Small intestine (tissue), 7 donors: ENCODE results near the gene SYT2. TPM values are rescaled to one million over a fixed set of nuclear protein-coding genes. Genes with fewer than 3 reads are reported as not detected.
A peak's percentile ranks its signal among the peaks of the same experiment; 100 is the strongest.
"Not testable (repeated sequence)": the region's sequence is repeated elsewhere in the genome, so short reads cannot be mapped to it uniquely, and the experiment has no call there.

Experiments
- DNase-seq, 2 donors: peaks; one replicate each; pipeline versions ENCODE4 v3.0.0 to v3.0.0-alpha.2; 2013
- FAIRE-seq: peaks from 2 replicates; lab custom pipeline; 2012; peaks lifted over from hg19 to GRCh38; lab: Jason Lieb, UNC
- H3K27ac ChIP-seq, 3 donors: one replicate each; pipeline ENCODE4 v1.5.1; 2013; ENCODE audit warnings: low read length in 2 of 3, mild to moderate bottlenecking in 2 of 3, control low read depth in 1 of 3, inconsistent platforms in 1 of 3, low read depth in 1 of 3, moderate library complexity in 1 of 3
- H3K27me3 ChIP-seq, 3 donors: one replicate each; pipeline ENCODE4 v1.6.1; 2013; ENCODE audit warnings: low read length in 3 of 3, inconsistent platforms in 1 of 3; ENCODE audit not compliant: control insufficient read depth in 3 of 3, insufficient read depth in 3 of 3
- H3K36me3 ChIP-seq, 3 donors: one replicate each; pipeline ENCODE4 v1.6.1; 2013; ENCODE audit warnings: low read length in 3 of 3, inconsistent platforms in 1 of 3, low read depth in 1 of 3, mild to moderate bottlenecking in 1 of 3, moderate library complexity in 1 of 3; ENCODE audit not compliant: control insufficient read depth in 3 of 3, insufficient read depth in 2 of 3
- H3K4me1 ChIP-seq, 3 donors: one replicate each; pipeline ENCODE4 v1.6.1; 2013; ENCODE audit warnings: low read length in 2 of 3, inconsistent platforms in 1 of 3, low read depth in 1 of 3, mild to moderate bottlenecking in 1 of 3, moderate library complexity in 1 of 3; ENCODE audit not compliant: control insufficient read depth in 3 of 3, insufficient read depth in 2 of 3
- H3K4me3 ChIP-seq, 3 donors: one replicate each; pipeline ENCODE4 v1.5.1; 2013; ENCODE audit warnings: low read length in 3 of 3, control low read depth in 1 of 3, inconsistent platforms in 1 of 3, low read depth in 1 of 3, mild to moderate bottlenecking in 1 of 3, moderate library complexity in 1 of 3
- H3K9me3 ChIP-seq, 2 donors: one replicate each; pipeline ENCODE4 v1.6.1; 2013; ENCODE audit warnings: low read depth in 1 of 2, low read length in 1 of 2; ENCODE audit not compliant: control insufficient read depth in 2 of 2, insufficient read depth in 1 of 2
- WGBS, 3 donors: extraction: QIAGEN DNeasy Blood & Tissue Kit; methylation state at CpG; one replicate each; pipeline ENCODE4 v1.1.7; 2013; 5-methylcytosine and 5-hydroxymethylcytosine counted together
- polyA plus RNA-seq, 4 donors: library from polyadenylated mRNA; stranded (reverse) in 3 of 4; unstranded in 1 of 4; fragments of 200-250 nt in 3 of 4; fragments of 120-200 nt in 1 of 4; gene quantifications; one replicate each; pipeline versions ENCODE4 v1.2.1 to v1.2.3, GENCODE V29; 2013
- donor health status: healthy with polysubstance abuse.
- donor health status: control.
- donor health status: control.
- donor health status: Bipolar disorder and iron deficiency.
- donor health status: healthy.

Gene SYT2
- polyA plus RNA-seq, 4 donors, result 0.03 to 1.8 TPM; not detected in 2

- H3K4me1 ChIP-seq, H3K4me3 ChIP-seq, FAIRE-seq, H3K9me3 ChIP-seq, H3K36me3 ChIP-seq, H3K27ac ChIP-seq, H3K27me3 ChIP-seq: not testable (repeated sequence)
- peak in 1 of 2 donors; percentile 19 for DNase-seq
- WGBS, 3 donors, result 27 to 61% (median 42%) methylated on average over 4 of the region's 4 CpGs
Measured at GRCh38 chr1:202556037-202556436, 154.2 kb downstream of the SYT2 start.

- H3K4me3 ChIP-seq, H3K27me3 ChIP-seq, H3K36me3 ChIP-seq, H3K9me3 ChIP-seq, H3K4me1 ChIP-seq, FAIRE-seq, DNase-seq: not testable (repeated sequence)
- peak overlapping the region in 1 of 3 donors; percentile 10 for H3K27ac ChIP-seq
- 79 to 90% (median 85%) methylated on average over 4 of the region's 4 CpGs for WGBS, 3 donors
Measured at GRCh38 chr1:202554619-202555018, 155.6 kb downstream of the SYT2 start.

- Histone ChIP-seq H3K4me1 (peaks cover 0 to 4% (median 0%) of the 10 kb centered on the region in 3 donors), H3K36me3 (peaks cover 0 to 3% (median 0%) of the 10 kb centered on the region in 3 donors), H3K4me3 (no peak overlapping the region), H3K27me3 (no peaks in the 10 kb centered on the region), H3K27ac (peak overlapping the region in 1 of 3 donors; percentile 42), H3K9me3 (no peaks in the 10 kb centered on the region)
- DNase-seq (peak in 1 of 2 donors; percentile 14), FAIRE-seq (no peak)
- 48 to 58% (median 56%) methylated on average over 3 of the region's 3 CpGs for WGBS, 3 donors
Measured at GRCh38 chr1:202553560-202554038, 156.7 kb downstream of the SYT2 start.

GRCh38 chr1:202553078-202553477 is 157.2 kb downstream of the SYT2 start:
- not testable (repeated sequence) for H3K4me3 ChIP-seq, H3K36me3 ChIP-seq, H3K27me3 ChIP-seq, H3K9me3 ChIP-seq, DNase-seq, H3K4me1 ChIP-seq, FAIRE-seq
- 76 to 94% (median 84%) methylated on average over 1 of the region's 1 CpG for WGBS, 3 donors
- peak overlapping the region in 1 of 3 donors; percentile 28 for H3K27ac ChIP-seq

GRCh38 chr1:202552615-202553014 is 157.6 kb downstream of the SYT2 start:
- H3K36me3 ChIP-seq, DNase-seq, H3K4me3 ChIP-seq, FAIRE-seq, H3K4me1 ChIP-seq, H3K9me3 ChIP-seq, H3K27me3 ChIP-seq: not testable (repeated sequence)
- H3K27ac ChIP-seq, result peak overlapping the region in 1 of 3 donors; percentile 28

- Histone ChIP-seq H3K4me1 (peaks cover 0 to 4% (median 0%) of the 10 kb centered on the region in 3 donors), H3K9me3 (no peaks in the 10 kb centered on the region)
- DNase-seq, result no peak
Measured at GRCh38 chr1:202551683-202552082, 158.6 kb downstream of the SYT2 start.

GRCh38 chr1:202550088-202550487 is 160.2 kb downstream of the SYT2 start:
- FAIRE-seq, H3K36me3 ChIP-seq, H3K9me3 ChIP-seq, H3K27me3 ChIP-seq, DNase-seq, H3K4me3 ChIP-seq, H3K4me1 ChIP-seq: not testable (repeated sequence)
- 72 to 97% (median 90%) methylated on average over 1 of the region's 1 CpG for WGBS, 3 donors
- peak overlapping the region in 1 of 3 donors; percentile 11 for H3K27ac ChIP-seq

More at GRCh38 chr1:202551683-202552082, 158.6 kb downstream of the SYT2 start:
- WGBS, 3 donors, result 59 to 76% (median 73%) methylated on average over 3 of the region's 3 CpGs
- Histone ChIP-seq H3K27me3 (no peaks in the 10 kb centered on the region), H3K4me3 (no peak overlapping the region), H3K36me3 (no peaks in the 10 kb centered on the region), H3K27ac (peak overlapping the region in 1 of 3 donors; percentile 15)
- no peak for FAIRE-seq

GRCh38 chr1:202547215-202547614 is 163.0 kb downstream of the SYT2 start:
- Histone ChIP-seq H3K4me3 (no peak overlapping the region), H3K27me3 (no peaks in the 10 kb centered on the region), H3K36me3 (no peaks in the 10 kb centered on the region), H3K4me1 (no peaks in the 10 kb centered on the region), H3K9me3 (no peaks in the 10 kb centered on the region), H3K27ac (no peak overlapping the region)
- DNase-seq (peak in 1 of 2 donors; percentile 37), FAIRE-seq (peak; percentile 57)

- DNase-seq, H3K4me1 ChIP-seq, H3K27me3 ChIP-seq, H3K4me3 ChIP-seq, H3K9me3 ChIP-seq, H3K36me3 ChIP-seq, FAIRE-seq: not testable (repeated sequence)
- WGBS, 3 donors, result 47 to 60% (median 57%) methylated on average over 3 of the region's 3 CpGs
- peak overlapping the region in 1 of 3 donors; percentile 20 for H3K27ac ChIP-seq
Measured at GRCh38 chr1:202546796-202547195, 163.5 kb downstream of the SYT2 start.
